G401 (cell line): ENCODE results near the gene RALA. TPM values are rescaled to one million over a fixed set of nuclear protein-coding genes. Genes with fewer than 3 reads are reported as not detected.
"Not testable (repeated sequence)": the region's sequence is repeated elsewhere in the genome, so short reads cannot be mapped to it uniquely, and the experiment has no call there.

Experiments
- DNase-seq: peaks from one replicate; pipeline ENCODE4 v3.0.0-alpha.2; 2015; ENCODE audit warnings: low spot score
- in situ Hi-C: cut with HindIII; loops from 2 replicates; pipeline ENCODE4 v1.10.0; 2016; ENCODE audit warnings: low sequenced_read_pairs, mixed read lengths
- total RNA-seq: library from RNA; depleted of rRNA; stranded (reverse); fragments of >200 nt; shearing (Covaris generic); gene quantifications from 2 replicates; pipeline ENCODE4 v1.2.3, GENCODE V29; 2014

Gene RALA
- total RNA-seq, 1 experiment from 2014 or later = 39.8 TPM

DNA sequence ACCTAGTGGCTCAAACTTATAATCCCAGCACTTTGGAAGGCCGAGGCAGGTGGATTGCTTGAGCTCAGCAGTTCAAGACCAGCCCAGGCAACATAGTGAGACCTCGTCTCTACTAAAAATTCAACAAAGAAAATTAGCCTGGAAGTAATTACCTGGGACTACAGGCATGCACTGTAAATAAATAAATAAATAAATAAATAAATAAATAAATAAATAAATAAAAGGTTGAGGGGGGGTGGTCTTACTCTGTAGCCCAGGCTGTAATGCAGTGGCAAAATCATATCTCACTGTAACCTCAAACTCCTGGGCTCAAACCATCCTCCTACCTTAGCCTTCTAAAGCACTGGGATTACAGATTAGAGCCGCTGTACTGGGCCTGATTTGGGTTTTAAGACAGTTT, 50.5 kb downstream of the RALA start:
- DNase-seq = no peak
- in situ Hi-C loops = no loop called here

DNA sequence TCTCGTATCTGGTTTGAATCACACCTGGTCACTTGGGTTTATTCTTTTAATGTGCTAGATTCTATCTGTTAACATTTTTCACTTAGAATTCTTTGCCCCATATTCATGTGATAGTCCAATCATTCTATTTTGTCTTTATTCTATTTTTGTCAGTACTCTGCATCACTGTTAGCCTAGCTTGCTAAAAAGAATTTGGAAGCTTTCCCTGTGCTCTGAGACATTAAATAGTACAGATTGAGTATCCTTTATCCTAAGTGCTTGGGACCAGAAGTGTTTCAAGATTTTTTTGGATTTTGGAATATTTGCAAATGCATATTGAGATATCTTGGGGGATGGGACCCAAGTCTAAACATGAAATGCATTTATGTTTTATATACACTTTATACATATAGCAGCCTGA, 51.0 kb downstream of the RALA start:
- in situ Hi-C loops = no loop called here
- DNase-seq = peak; percentile 24

DNA sequence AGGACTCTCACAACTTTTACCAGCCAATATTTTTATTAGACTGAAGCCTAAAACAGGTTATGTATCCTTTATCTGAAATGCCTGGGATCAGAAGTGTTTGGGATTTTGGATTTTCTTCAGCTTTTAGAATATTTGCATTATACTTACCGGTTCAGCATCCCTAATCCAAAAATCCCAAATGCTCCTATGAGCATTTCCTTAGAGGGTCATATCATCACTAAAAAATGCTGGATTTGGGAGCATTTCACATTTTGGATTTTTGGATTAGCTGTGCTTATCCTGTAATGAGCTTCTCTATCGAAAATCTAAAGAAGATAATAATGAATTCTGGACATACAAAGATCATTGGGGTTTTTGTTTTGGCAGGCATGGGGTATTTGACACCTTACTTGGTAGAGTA, 53.0 kb downstream of the RALA start:
- DNase-seq = no peak
- in situ Hi-C loops = no loop called here

DNA sequence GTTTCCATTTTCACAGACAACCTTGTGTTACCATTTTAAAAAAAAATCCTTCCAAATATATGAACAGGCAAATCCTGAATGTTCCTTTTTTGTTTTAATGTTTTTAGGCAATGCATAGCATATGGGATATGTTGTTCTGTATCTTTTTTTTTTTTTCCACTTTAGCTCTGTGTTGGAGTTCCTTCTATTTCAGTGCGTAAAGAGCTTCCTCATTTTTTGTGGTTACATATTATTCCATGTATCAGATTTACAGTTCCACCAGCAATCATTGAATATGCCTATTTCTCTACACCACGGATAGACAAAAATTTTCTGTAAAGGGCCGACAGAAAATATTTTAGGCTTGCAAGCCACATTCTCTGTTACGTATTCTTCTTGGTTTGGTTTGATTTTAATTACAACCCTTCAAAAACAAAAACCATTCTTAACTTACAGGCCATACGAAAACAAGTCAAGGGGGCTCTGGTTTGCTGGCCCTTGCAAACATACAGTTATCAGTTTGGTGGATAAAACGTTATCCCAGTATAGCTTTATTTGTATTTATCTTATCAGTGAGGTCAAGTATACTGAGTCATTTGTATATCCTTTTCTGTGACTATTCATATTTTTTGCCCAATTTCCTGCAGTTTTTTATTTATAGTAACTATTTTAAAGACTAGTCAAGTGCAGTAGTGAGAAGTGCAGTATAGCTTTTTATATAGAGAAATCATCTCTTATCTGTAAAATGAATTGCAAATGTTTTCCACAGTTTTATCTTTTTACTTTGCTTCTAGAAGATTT, 55.7 kb downstream of the RALA start:
- in situ Hi-C loops = no loop called here
- DNase-seq = no peak

DNA sequence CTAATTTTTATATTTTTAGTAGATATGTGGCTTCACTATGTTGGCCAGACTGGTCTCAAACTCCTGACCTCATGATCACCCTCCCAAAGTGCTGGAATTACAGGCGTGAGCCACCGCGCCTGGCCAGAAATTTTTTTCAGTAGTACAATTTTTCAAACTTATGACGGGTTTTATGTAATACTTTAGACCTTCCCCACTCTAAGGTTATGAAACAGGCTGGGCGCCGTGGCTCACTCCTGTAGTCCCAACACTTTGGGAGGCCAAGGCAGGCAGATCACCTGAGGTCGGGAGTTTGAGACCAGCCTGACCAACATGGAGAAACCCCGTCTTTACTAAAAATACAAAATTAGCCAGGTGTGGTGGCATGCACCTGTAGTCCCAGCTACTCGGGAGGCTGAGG, 56.5 kb downstream of the RALA start:
- in situ Hi-C loops = not testable (repeated sequence)

DNA sequence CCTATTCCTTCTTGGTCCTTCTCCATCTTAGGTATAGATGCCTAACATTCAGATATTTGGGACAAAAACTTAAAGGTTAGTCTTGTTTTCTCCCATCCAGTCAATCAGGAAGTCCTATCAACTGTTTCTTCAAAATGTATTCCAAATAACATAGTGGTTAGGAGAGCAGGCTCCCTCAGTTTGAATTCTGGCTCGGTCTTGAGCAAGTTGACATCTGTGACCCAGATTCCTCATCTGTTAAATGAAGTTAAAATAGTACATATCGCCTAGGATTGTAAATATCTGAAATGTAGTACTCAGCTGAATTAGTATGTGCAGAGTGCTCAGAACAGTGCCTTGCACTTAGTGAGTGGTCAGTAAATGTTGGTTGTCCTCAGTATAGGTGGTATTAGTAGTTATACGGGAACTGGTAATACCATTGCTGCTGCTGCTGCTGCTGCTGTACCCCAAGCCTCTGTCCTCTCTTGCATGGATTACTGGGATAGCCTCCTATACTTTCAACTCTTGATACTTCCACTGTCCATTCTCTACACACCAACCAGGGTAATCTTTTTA, 58.6 kb downstream of the RALA start:
- in situ Hi-C loops = no loop called here

More for the DNA sequence above, 56.5 kb downstream of the RALA start:
- DNase-seq = not testable (repeated sequence)

DNA sequence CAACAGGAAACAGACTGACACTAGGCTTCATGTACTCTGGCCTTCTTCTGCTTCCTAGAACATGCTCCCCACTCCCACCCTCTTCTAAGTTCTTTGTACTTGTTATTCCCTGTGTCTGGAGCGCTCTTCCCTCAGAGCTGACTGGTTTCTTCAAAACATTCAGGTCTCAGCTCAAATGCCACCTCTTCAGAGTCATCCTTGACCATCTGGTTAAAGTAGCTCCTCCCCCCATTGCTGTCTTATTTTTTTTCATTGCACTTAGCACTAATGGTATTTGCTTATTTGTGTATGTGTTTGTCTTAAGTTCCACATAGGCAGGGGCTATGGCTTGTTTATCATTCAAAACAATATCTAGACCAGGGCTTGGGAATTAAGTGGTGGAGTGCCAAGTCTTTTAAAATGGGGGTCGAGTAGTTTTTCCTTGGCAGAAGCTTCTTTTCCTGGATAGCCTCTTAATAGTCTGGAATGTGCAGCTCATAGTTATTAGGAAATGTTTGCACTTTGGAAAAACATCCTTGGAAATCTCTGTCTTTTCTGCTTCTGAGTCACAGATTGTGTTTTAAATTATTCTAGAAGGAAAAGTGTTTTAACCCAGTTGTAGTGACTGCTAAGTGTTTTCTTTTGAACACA, 60.0 kb downstream of the RALA start:
- in situ Hi-C loops = no loop called here
- peak; percentile 16 for DNase-seq

More for the DNA sequence above, 58.6 kb downstream of the RALA start:
- peak; percentile 45 for DNase-seq

DNA sequence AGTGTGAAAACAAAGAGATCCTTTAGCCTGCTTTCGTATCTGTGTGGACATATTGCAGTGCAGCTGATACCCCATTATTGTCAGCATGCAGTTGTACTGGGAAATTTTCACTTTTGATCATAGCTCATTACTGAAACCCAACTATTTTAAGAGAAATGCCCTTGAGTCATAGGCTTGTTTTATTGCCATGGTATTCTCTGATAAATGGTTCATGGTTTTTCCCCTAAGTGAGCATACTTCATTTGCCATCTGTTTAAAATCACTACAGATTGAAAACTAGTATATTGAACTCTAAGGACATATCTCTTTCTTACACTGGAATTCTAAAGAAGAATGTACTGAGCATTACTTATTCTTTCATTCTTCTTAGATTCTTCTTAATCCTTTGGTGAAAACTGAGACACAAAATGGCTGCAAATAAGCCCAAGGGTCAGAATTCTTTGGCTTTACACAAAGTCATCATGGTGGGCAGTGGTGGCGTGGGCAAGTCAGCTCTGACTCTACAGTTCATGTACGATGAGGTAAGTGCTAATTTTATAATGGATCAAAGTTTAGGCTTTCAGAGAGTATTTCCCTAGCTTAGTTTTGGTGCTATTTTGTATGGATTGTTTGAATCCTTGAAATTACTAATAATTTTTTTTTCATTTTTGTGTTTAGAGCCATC, 63.0 kb downstream of the RALA start:
- DNase-seq = no peak
- in situ Hi-C loops = no loop called here

DNA sequence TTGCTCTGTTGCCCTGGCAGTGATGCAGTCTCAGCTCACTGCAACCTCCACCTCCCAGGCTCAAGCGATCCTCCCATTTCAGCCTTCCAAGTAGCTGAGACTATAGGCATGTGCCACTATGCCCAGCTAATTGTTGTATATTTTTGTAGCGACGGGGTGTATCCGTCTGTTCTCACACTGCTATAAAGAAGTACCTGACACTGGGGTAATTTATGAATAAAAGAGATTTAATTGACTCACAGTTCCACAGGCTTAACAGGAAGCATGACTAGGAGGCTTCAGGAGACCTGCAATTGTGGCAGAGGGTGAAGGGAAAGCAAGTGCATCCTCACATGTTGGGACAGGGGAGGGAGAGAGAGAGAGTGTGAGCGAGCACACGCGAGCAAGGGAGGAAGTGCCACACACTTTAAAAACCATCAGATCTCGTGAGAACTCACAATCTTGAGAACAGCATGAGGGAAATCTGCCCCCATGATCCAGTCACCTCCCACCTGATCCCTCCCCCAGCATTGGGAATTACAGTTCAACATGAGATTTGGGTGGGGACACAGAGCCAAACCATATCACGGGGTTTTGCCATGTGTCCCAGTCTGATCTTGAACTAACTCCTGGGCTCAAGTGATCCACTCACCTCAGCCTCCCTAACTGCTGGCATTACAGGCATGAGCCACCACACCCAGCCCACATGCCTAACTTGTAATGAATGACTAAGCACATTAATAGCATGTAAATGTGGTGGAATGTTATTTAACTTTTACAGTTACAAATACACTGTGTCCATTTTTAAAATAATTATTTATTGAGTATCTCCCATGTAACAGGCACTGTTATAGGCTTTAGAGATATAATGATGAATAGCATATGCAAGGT, 65.5 kb downstream of the RALA start:
- in situ Hi-C loops = no loop called here
- no peak for DNase-seq

DNA sequence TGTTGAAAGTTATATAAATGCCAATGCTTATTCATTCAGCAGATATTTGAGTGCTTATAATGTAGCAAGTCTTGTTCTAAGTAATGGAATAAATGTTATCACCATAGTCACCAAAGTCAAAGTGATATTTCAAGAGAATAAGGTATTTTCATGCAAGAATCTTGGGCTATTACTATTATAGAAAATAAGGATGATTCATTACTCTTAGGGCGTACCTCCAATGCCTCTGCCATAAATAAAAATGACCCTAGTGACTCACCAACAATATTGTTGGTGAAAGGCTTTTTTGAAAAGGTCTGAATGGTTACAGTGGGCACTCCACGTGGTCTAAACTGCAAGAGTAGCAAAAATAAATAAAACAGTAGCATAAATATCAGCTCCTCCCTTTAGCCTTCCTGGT, 68.4 kb downstream of the RALA start:
- in situ Hi-C loops = no loop called here
- no peak for DNase-seq

DNA sequence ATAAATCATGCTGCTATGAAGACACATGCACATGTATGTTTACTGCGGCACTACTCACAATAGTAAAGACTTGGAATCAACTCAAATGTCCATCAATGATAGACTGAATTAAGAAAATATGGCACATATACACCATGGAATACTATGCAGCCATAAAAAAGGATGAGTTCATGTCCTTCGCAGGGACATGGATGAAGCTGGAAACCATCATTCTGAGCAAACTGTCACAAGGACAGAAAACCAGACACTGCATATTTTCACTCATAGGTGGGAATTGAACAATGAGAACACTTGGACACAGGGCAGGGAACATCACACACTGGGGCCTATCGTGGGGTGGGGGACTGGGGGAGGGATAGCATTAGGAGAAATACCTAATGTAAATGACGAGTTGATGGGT, 69.7 kb downstream of the RALA start:
- DNase-seq, in situ Hi-C loops: not testable (repeated sequence)

DNA sequence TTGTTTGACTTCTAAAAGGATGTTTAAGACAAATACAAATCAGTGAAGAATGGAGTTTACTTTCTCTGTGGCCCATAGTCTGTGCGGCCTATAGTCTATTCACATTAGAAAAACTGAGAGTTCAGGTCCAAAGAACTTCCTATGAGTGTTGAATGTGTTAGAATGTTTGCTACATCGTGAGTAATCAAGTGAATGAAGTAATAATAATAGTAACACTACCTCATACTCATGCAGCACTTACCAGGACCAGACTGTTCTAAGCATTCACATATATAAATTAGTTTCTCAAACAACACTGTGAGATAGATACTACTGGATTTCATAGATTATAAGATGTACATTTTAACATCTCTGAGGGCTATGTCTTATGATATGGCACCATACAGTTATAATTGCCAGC, 70.4 kb downstream of the RALA start:
- in situ Hi-C loops = no loop called here
- DNase-seq = no peak

DNA sequence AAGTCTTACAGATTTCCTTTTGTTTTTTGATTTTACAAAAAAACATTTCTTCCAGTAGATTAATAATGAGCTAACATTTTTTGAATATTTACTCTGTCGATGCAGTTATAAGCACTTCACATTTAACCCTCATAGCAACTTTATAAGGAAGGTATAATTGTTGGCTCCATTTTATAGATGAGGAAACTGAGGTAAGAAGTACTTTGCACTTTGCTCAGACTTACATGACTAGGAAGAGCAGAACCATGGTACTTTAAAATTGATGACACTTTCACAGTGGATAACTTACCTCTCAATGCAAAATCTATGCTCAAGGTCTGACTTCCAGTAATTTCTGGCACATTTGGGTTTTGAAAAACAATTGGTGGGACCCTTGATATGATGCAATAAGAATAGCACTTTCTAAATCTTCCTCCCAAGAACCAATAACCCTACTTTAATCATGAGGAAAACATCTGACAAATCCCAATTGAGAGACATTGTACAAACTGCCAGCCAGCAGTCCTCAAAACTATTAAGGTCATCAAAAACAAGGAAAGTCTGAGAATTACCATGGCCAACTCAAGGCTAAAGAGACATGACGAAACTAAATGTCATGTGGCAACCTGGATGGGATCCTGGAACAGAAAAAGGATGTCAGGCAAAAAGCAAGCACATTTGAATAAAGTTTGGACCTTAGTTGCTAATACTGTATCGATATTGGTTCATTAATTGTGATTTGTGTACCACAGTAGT, 72.6 kb downstream of the RALA start:
- no peak for DNase-seq
- in situ Hi-C loops = no loop called here

DNA sequence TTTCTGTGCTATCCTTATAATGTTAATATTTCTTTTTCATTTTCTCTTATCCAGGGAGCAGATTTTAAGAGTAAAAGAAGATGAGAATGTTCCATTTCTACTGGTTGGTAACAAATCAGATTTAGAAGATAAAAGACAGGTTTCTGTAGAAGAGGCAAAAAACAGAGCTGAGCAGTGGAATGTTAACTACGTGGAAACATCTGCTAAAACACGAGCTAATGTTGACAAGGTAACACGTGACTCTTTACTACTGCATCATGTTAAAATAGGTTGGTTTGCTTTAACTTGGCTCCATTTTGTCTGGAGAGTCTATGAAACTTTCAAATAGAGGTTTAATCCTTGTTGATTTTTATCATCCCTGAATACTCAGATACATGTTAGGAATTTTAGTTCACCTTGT, 73.3 kb downstream of the RALA start:
- no peak for DNase-seq
- in situ Hi-C loops = no loop called here

DNA sequence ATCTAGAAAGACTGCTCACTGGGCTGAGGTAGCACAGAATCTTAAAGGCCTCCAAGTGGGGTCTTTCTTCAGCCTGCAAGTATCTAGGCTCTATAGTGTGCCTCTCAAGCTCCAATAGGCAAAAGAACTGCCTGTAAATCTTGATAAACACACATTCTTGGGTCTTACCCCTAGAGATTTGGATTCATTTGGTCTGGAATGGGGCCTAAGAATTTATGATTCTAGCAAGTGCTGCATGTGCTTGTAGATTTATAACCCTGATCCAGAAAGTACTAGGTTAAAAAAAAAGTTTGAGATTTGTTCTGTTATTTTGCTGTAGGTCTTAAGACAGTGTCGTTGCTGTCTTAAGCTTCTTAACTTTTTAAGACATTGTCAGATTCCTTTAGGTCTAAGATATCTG, 74.1 kb downstream of the RALA start:
- in situ Hi-C loops = no loop called here

DNA sequence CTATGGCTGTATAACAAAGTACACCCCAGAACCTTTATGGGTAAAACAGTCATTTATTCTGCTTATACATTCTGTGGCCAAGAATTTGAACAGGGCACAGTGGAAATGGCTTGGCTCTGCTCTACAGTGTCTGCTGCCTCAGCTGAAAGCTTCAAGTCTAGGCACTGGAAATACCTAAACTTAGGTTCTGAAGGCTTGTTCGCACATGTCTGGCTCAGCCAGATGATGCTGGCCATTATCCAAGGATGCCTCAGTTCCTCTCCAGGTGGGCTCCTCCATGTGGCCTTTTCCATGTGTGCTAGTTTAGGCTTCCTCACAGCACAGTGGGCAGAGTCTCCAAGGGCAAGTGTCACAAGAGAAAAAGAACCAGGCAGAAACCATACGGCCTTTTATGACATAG, 76.8 kb downstream of the RALA start:
- no peak for DNase-seq
- in situ Hi-C loops = no loop called here

More for the DNA sequence above, 74.1 kb downstream of the RALA start:
- no peak for DNase-seq

DNA sequence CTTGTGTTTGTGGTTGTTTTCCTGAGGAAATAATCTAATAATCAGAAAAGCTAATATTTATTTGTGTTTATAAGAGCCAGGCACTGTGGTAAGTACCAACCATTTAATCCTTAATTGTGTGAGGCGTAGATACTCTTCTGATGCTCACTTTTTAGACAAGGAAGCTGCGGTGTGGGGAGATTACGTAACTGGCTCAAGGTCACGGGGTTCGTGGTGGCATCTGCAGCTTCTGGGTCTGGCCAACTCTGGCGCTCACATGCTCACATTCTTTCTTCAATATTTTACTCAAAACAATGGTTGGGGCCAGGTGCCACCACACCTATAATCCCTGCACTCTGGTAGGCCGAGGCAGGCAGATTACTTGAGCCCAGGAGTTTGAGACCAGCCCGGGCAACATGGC, 77.6 kb downstream of the RALA start:
- DNase-seq = no peak
- in situ Hi-C loops = no loop called here

DNA sequence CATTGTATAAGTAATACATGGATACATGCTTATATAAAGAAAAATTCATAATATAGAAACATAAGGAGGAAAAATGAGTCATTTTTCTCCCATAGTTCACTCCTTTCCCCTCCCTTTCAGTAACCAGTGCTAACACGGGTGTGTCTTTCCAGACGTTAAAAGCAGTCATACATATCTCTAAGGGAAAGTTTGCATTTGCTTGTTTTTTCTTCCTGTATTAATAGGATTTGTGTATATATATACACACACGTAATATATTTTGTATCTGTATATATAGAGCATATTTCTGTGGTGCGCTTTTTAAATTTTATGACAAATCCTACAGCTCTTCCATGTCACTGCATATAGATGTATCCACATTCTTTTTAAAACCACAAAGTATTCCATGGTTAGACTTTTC, 78.8 kb downstream of the RALA start:
- in situ Hi-C loops = no loop called here
- DNase-seq = no peak

DNA sequence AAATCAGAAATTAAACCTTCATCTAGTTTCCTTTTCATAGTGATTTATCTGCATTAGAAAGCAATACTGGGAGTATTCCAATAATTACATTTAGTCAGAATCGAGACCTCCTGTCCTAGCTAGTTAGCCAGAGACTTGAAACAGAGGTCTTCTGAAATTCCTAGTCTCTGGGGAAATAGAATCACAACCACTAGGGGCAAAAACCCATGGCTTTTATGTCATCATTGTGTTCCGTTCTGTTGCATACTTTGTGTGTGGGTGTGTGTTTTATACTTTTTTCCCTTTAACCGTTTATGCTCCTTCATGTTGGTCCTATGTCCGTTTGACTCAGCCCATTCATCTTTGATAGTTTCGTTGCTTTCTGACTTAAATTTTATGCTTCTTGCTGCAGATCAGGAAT, 79.8 kb downstream of the RALA start:
- in situ Hi-C loops = no loop called here

More for the DNA sequence above, 79.8 kb downstream of the RALA start:
- no peak for DNase-seq
